Measurements from ENCODE around the gene RAB11A.
"Not testable (repeated sequence)": the region's sequence is repeated elsewhere in the genome, so short reads cannot be mapped to it uniquely, and the experiment has no call there.

The RAB11A gene

GRCh38 chr15:65845826-65846519, 23.3 kb upstream of the RAB11A start:
- DNase-seq = no peak

- no peak for DNase-seq
Measured at GRCh38 chr15:65847989-65848388, 21.3 kb upstream of the RAB11A start.

GRCh38 chr15:65851981-65852380, 17.3 kb upstream of the RAB11A start:
- DNase-seq = no peak

GRCh38 chr15:65856821-65857455, 12.4 kb upstream of the RAB11A start:
- peak; percentile 68 for DNase-seq

- no peak for DNase-seq
Measured at GRCh38 chr15:65857718-65858402, 11.4 kb upstream of the RAB11A start.

GRCh38 chr15:65862682-65863081, 6.6 kb upstream of the RAB11A start:
- peak; percentile 80 for DNase-seq

- DNase-seq = no peak
Measured at GRCh38 chr15:65863106-65863505, 6.2 kb upstream of the RAB11A start.

- DNase-seq = peak; percentile 23
Measured at GRCh38 chr15:65867244-65867643, 2.0 kb upstream of the RAB11A start.

GRCh38 chr15:65867933-65868332, 1.4 kb upstream of the RAB11A start:
- not testable (repeated sequence) for DNase-seq

GRCh38 chr15:65868546-65869125, 655 bp upstream of the RAB11A start:
- DNase-seq = no peak

- peak; percentile 20 for DNase-seq
Measured at GRCh38 chr15:65869954-65870871, 922 bp downstream of the RAB11A start.

GRCh38 chr15:65870889-65871533, 1.7 kb downstream of the RAB11A start:
- peak; percentile 75 for DNase-seq

- DNase-seq = not testable (repeated sequence)
Measured at GRCh38 chr15:65871886-65872285, 2.6 kb downstream of the RAB11A start.

- not testable (repeated sequence) for DNase-seq
Measured at GRCh38 chr15:65872596-65872995, 3.3 kb downstream of the RAB11A start.

GRCh38 chr15:65873256-65873655, 4.0 kb downstream of the RAB11A start:
- DNase-seq = peak; percentile 26

GRCh38 chr15:65875458-65875857, 6.2 kb downstream of the RAB11A start:
- no peak for DNase-seq

GRCh38 chr15:65877749-65878148, 8.5 kb downstream of the RAB11A start:
- no peak for DNase-seq

- DNase-seq = no peak
Measured at GRCh38 chr15:65881766-65882434, 12.6 kb downstream of the RAB11A start.

- DNase-seq = no peak
Measured at GRCh38 chr15:65883571-65883970, 14.3 kb downstream of the RAB11A start.

GRCh38 chr15:65884511-65884910, 15.2 kb downstream of the RAB11A start:
- DNase-seq = no peak

GRCh38 chr15:65885668-65886218, 16.5 kb downstream of the RAB11A start:
- no peak for DNase-seq

Measured in inflammatory macrophage treated with lipopolysaccharide for 4 hours (primary cell).